K562 (cell line): ENCODE data around the gene CREB3L4.

Source experiments
- MYBL2 ChIP-seq, 2 experiments: fragments of 450-650 bp in 1 of 2; sonication (generic) in 1 of 2; formaldehyde crosslinking in 1 of 2; IDR thresholded peaks; 2 replicates each; pipeline versions ENCODE4 v1.6.1 to v1.8.1; 2017 to 2022; ENCODE audit warnings: borderline replicate concordance in 1 of 2, inconsistent platforms in 1 of 2, low read depth in 1 of 2, mild to moderate bottlenecking in 1 of 2, missing genetic modification reagents in 1 of 2, moderate library complexity in 1 of 2
- PHF8 ChIP-seq: fragments of 200-600 bp; sonication (generic); IDR thresholded peaks from 2 replicates; pipeline ENCODE4 v1.6.1; 2012; ENCODE audit warnings: mixed run types, mild to moderate bottlenecking, inconsistent platforms, low read length, moderate library complexity, borderline replicate concordance
- ZNF124 ChIP-seq: sonication (generic); formaldehyde crosslinking; IDR thresholded peaks from 2 replicates; pipeline ENCODE4 v1.8.1; 2022; ENCODE audit warnings: missing genetic modification reagents
- ZNF224 ChIP-seq: sonication (generic); formaldehyde crosslinking; IDR thresholded peaks from 2 replicates; pipeline ENCODE4 v1.8.0; 2022; ENCODE audit warnings: mild to moderate bottlenecking, missing genetic modification reagents
- ZNF507 ChIP-seq: conservative IDR thresholded peaks from 2 replicates; pipeline ENCODE4 v1.6.1; 2017; ENCODE audit warnings: missing genetic modification characterization, missing compliant biosample characterization

DNA sequence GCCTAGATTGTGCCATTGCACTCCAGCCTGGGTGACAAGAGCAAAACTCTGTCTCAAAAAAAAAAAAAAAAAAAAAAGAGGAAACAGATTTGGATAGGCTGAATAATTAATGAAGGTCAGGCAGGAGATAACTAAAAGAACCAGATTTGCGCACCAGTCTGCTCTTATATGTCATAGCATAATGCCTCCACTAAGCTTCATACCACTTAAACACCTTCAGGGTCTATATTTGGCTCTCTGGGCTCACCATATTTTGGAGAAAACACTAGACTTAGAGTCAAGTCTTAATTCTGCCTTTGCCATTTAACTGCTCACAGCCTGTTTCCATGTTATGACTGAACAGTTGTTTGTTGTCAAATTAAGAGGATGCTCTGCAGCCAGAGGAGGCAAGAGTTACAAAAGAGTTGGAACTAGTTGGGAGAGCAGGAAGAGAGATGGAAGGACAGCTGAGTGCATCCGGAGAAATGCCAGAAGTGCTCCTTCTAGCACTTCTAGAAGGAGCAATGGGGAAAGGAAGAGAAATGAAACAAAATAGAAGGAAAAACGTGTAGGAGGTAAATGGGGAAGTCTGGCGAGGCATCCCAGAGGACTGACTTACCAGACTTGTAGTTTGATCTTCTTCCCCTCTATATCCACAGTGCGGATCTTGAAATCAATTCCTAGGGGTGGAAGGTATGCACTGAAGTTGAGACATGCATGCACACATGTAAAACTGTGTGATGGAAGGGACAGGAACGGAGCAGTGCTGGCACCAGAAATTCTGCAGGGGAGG, 16.6 kb downstream of the CREB3L4 start:
- no peak for TF ChIP-seq MYBL2 (IDR thresholded peaks at IDR 0.05; ENCODE audit: low read depth)
- TF ChIP-seq MYBL2 (CRISPR knock-in tag; IDR thresholded peaks at IDR 0.05; ENCODE audit: borderline replicate concordance) = no peak
- no peak for TF ChIP-seq PHF8
- no peak for TF ChIP-seq ZNF224 (CRISPR knock-in tag)
- no peak for TF ChIP-seq ZNF124 (CRISPR knock-in tag)
- no peak for TF ChIP-seq ZNF507 (tag)
